ENCODE measurements around the gene SF3A1.

Gene SF3A1

DNA sequence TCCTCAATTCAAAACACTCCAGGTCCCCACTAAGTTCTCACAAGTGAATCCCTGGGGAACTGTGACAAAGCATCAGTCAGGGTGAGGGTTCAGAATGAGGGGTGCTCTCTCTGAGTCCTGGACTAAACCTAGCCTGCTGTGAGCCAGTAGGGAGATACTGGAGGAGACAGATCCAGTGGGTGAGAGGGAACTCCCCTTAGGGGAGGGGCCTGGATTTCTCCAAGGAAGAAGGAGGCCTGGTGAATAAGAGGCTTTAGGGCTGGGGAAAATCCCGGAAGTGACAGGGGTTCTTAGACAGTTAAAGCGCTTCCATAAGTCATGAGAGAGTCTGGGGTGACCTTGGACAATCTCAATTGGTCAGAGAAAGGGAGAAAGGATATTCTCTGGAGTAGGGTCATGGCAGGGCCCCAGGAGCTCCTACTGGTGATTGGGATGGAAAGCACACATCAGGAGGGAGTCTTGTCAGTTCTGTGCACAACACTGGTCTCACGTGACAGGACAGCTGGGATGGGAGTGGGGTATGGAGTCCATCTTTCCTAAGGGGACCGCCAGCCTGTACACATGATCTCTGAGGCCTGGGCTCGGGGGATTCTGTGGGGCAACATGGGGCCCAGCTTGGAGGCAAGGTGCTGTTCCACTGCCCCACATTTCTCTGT, 31.5 kb downstream of the SF3A1 start:
- no peak for DNase-seq (ENCODE audit: low read depth)

DNA sequence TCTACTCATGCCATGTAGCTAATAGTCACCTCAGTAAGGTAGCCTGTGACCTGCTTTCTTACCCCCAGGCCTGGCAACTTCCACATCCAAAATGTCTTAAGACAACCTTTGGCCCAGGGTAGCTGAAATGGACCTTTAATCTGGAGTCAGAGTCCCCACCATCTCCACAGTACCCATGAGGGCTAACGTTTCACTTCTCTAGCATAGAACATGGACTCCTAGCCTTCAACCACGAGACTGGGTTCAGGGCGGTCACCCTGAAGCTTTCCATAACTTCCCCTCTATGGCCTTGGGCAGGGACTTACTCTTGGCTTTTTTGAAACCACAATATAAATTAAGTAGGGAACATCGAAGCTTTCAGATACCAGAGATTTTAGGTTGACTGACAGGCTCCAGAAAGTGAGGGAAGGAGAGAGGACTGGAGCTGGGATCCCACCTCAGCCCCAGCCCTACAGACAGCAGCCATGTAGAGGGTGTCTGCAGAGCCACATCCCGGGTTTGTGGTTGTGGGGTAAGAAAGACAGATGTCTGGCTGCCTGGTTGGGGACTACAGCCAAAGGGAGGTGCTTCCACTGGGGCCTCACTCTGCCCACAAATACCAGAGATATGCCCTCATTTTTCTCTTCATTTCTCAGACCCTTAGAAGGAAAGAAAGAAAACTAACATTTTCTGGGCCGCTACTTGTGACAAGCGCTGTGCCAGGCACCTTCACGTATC, 32.5 kb downstream of the SF3A1 start:
- no peak for DNase-seq (ENCODE audit: low read depth)

DNA sequence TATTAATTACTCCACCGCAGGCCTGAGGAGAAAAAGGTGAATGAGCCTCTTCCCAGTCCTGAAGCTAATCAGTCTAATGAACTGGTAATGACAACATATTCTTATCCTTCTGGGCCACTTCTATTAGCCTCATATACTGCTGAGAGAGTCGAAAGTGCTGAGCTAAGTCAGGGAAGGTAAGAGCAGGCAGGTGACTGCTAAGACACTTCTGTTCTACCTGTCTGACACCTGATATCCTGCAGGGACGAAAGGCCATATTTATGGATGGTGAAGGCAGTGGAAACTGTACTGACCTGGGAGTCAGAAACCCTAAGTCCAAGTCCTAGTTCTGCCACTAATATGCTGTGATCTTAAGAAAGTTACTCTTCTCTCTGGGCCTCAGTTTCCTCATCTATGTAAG, 33.4 kb downstream of the SF3A1 start:
- DNase-seq (ENCODE audit: low read depth), result no peak

DNA sequence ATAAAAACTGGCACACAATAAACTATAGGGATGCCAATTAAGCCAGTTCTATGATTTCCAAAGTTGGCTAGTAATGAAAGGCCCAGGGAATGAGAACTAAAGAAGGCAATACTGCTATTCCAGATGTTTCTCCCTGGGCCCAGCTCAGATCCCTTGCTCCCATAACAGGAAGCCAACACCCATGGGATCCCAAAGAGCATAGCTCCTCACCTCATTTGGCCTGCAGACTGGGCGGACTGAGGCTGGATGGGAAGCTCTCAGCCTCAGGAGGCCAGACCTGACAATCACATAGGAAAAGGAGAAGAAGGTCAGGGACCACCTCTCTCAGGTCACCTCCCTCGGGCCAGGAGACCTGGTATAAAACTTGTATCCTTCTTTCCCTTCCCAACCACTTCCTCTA, 35.2 kb downstream of the SF3A1 start:
- no peak for DNase-seq (ENCODE audit: low read depth)

DNA sequence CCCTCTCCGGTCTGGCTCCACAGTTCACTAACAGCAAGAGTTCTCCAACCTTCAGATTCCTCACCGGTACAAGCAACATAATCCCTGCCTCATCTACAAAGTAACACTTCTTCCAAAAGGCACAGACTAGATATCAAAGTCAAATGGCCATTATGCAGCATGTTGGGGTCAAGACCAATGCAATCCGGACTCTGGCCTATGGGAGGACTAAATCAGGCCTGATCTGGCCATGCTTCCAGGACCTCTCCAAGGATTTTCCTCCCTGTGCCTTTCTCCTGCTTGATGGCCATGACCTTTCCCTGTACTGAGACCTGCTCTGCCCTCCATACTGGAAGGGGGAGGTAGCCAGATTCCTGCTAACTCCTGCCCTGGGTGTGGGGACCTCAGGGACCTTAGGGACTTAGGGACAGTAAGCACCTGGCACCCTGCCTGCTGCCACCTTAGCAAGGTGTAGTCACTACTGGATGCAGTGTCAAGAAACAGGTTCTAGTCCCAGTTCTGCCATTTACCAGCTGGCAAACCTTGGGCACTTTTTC, 36.6 kb downstream of the SF3A1 start:
- no peak for DNase-seq (ENCODE audit: low read depth)

DNA sequence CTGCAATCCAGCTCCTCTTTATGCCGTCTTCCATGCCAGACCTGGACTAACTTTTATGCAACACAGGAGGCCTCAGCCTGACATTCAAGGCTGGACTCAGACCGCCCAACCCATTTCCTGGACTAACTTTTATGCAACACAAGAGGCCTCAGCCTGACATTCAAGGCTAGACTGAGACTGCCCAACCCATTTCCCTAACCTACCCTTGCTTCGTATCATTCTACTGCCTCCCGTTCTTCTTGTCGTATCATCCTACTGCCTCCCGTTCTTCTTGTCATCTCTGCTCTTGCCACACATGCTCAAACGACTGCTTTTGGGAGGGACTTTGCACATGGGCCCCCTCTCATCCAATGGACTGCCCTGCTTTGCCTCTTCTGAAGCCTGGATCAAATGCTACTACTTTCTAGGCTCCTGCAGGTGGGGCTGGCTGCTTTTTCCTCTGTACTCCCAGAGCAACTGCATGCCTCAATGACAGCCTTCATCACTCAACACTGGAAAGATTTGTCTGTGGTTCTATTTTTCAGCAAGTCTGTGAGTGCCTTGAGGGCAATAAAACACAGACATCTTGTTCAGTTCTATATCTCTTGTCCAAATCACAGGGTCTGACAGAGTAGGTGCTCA, 37.8 kb downstream of the SF3A1 start:
- DNase-seq (ENCODE audit: low read depth), result no peak

DNA sequence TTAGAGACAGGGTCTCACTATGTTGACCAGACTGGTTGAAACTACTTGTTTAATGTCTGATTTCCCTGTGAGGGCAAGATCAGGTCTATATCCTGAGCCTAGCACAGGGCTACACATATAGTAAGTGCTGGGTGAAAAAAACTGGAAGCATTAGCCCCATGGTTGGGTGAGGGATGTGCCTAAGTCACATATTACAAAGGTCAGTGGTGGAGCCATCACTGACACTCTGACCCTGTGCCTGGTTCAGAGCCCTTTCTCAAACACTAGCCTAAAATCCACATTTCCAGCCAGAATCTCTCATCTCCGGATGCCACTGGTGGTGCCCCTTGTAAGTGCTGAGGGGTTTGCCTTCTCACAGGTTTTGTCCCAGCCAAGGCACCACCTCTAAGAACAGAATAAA, 38.9 kb downstream of the SF3A1 start:
- DNase-seq (ENCODE audit: low read depth), result no peak

DNA sequence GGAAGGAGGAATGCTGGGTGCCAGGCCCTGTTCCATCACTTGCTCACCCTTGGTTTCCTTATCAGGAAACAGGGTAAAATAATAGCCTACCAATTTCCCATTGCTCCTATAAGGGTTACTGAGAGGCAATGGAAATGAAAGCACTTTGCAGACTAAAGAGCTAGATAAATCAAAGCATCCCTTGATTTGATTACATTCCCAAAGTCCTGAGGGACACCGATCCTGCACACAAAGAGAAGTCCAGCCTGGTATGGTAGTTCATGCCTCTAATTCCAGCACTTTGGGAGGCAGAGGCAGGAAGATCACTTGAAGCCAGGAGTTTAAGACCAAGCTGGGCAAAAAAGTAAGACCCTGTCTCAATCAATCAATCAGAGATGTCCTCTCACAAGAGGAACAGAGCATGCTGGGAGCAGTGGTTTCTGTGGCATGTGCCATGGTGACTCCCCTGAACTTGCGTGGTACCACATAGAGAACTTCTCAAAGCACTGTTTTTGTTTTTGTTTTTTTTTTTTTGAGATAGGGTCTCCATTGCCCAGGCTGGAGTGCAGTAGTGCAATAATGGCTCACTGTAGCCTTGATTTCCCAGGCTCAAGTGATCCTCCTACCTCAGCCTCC, 40.6 kb downstream of the SF3A1 start:
- DNase-seq (ENCODE audit: low read depth), result no peak

DNA sequence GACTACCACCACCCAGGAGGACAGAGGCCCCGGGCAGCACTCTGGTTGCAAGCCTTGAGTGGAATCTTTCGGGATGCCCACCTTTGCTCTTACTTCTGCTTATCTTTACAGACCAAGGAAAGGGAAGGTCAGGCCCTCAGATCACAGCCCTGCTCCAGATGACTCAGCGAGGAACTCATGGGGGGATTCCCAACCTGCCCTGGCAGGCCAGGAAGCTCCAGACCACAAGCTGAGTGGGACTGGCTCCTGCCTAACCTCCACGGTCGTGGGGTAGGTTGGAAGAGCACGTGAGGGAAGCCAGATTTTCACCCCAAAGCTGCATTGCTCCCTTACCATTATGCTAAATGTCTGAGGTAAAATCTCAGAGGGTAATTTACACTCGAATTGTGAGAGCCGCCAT, 41.8 kb downstream of the SF3A1 start:
- no peak for DNase-seq (ENCODE audit: low read depth)

DNA sequence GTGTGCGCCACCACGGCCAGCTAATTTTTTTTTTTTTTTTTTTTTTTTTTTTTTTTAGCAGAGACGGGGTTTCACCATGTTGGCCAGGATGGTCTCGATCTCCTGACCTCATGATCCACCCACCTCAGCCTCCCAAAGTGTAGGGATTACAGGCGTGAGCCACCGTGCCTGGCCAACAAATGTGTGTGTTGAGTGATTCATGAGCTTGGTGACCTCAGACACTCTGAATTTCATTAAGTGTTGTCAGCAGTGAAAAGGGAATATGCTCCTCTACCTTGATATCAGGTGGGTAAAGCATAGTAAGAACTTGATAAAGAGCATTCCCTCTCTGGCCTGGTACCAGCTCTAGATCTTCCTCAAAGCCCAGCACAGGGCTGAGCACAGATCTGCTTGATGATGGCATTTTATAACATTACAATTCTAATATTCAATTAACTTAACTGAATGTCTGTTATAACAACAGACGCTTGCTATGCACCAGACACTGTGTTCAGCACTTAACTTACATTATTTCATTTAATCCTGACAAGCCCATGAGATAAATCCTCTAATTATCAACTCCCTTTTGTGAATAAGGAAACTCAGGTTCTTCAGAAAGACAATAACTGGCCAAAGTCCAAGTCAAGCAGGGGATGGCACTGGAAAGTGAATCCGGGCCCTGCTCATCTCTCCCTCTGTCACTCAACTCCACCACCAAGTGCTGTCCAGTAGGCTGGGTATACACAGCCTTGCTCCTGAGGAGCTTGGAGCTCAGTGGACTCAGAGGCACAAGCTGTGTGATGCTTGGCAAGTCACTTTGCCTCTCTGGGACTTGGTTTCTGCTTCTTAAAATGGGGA, 42.9 kb downstream of the SF3A1 start:
- DNase-seq (ENCODE audit: low read depth), result no peak

DNA sequence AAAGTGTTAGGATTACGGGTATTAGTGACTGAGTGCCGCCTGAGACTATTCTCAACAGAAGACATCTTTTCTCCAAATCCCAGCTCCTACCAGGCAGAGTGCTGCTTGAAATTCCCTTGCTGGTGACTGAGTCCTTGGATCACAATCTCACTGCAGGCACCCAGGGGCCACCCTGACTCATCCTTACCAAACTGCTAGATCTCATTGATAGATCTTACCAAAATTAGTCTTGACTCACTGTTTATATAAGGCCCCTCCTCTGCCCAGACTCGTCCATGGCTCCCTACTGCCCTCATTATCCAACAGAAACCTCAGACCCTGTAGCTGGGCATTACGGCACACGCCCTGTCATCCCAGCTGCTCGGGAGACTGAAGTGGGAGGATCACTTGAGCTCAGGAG, 44.6 kb downstream of the SF3A1 start:
- DNase-seq (ENCODE audit: low read depth), result no peak

DNA sequence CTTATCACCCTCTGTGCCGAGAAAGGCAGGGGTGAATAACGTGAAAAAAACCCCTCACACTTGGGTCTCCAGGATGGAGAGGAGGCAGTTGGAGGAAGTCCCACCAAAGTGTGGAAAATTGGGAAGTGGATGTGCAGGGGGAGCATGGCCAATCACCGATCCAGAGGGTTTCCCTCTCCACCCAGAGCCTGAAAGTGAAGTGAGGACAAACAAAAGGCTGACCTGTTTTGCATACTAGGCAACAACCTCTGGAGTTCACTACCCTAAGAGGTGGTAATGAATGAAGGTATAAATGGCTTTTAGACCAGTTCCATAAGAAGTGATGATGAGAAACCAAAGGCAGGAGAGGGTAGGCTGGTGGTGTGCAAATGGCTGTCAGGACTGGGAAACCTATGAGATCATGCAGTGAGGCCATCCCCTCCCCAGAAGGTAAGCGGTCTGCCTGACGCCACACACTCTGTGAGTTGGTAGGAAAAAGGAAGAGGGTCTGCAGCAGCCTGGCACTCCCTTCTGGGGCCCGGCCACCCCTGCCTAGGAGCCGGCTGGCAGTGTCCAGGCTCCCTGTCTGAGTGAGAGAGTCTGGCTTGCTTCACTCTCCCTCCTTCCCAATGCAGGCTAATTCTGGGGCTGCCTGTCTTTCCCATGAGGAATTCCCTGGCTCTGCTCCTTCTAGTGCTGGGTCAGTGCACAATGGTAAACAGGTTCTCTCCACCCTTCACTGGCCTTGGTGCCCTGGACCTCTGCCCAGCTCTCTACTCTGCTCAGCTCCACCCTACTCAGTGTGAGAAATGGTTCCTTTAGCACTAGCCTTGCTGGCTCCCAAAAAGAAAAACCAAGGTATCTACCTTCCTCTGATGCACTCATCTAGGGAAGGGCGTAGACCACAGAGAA, 45.6 kb downstream of the SF3A1 start:
- no peak for DNase-seq (ENCODE audit: low read depth)

DNA sequence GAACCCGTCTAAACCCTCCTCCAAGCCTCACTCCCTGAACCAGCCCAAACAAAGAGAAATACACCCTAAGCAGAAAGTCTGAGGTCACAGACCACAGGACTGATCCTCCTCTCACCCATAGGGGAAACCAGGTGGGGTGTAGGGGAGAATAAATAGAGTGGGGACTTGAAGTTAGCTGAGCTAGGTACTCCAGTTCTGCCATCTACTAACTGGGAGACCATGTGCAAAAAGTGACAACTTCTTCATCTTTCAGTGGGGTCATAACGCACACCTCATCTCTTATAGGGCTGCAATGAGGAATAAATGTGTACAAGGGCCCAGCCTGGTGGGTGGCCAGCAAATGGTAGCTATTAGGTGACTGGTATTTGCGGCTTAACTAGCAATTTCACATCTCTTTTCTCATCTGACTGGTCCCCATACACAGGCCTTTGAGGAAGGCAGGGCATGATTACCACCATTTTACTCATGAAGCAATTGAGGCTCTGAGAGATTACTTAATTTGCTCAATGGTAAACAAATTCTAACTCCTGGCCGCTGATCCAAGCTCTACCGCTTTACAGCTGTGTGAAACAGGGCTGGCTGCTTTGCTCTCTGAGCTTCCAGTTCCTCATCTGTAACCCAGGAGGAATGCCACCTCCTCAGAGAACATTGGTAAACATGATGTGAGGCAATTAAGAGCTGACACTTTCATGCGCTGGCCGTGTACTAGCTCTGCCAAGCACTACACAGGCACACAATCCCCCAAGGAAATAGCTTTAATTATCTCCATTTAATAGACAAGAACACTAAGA, 46.5 kb downstream of the SF3A1 start:
- DNase-seq (ENCODE audit: low read depth), result no peak

DNA sequence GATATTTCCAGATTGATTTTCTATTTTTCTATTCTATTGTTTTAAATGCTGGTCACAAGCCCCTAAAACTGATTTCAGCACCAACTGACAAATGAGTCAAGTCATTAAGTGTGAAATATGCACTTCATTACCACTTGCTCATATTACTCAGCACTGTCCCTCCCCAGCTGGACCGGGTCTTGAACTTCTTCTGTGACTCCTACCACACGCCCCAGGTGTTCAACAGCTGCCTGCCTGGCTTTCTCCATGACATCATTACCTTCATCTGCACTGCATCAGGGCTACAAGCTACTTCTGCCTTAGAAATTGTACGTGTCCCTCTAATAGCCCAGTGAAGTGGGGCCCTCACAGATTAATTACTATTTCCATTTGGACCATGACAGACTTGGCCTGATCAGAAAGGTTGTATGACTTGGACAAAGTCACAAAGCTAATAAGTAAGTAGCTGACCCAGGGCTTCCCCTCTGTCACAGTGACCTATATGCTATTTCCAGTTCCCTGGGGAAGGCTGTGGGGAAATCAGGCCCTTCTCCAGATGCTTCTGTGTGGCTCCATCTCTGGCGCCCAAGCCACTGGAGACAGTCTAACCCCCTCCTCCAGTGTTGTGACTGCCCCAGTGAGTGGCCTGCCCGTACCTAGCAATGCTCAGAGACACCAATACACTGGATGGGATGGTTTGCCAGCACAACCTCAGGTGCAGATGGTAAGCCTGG, 48.0 kb downstream of the SF3A1 start:
- no peak for DNase-seq (ENCODE audit: low read depth)

DNA sequence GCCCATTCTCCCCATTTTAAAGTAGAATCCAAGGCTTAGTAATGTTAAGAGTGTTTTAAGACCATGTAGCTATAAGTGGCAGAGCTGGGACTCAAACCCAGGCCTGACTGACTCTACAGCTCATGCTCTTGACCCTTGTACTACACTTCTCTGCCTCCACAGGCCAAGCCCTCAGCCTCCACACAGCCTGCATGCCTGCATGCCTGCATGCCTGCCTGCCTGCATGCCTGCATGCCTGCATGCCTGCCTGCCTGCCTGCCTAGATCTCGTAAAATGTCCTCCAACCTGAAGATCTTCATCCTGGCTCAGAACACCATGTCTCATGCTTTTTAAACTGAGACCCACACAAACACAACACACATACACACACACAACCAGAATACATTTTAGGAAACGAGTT, 48.6 kb downstream of the SF3A1 start:
- no peak for DNase-seq (ENCODE audit: low read depth)

DNA sequence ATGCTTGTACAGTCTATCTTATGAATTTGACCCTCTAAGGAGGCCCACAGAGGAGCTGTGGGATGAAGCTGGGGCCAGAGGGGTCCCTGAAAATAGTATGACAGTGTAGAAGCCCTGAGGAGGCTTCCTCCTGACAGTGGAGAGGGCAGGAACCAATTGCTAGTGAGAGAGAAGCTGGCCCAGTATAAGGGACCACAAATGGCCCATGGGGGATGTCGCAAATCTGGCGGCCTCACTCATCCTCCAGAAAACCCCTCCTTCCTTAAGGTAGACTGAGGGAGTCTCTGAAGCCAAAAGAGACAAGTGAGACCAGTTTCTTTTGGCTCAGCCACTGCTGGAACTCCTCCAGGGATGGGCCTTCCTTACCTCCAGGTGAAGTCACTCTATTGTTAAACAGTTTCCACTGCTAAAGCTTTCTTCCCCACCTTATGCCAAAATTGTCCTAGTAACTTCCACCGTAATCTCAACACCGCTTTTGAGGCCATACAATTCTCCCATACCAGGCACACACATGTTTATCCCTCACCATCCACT, 49.6 kb downstream of the SF3A1 start:
- DNase-seq (ENCODE audit: low read depth), result no peak

DNA sequence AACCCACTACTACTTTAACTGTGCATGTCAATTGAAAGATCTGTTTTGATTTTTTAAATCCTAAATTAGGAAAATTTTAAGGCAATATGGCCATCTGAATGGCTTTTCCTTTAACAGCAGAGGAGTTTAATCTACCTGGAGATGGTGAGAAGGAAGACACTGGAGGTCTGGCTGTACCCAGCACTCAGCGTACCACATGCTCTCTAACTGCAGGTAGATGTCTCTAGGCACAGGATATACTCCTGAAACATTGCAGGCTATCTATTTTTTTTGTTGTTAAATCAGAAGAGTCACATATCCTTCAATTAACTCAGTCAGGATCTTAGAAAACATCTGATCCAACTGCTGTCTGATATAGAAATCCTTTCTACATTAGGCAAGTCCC, 50.1 kb downstream of the SF3A1 start:
- DNase-seq (ENCODE audit: low read depth), result no peak

DNA sequence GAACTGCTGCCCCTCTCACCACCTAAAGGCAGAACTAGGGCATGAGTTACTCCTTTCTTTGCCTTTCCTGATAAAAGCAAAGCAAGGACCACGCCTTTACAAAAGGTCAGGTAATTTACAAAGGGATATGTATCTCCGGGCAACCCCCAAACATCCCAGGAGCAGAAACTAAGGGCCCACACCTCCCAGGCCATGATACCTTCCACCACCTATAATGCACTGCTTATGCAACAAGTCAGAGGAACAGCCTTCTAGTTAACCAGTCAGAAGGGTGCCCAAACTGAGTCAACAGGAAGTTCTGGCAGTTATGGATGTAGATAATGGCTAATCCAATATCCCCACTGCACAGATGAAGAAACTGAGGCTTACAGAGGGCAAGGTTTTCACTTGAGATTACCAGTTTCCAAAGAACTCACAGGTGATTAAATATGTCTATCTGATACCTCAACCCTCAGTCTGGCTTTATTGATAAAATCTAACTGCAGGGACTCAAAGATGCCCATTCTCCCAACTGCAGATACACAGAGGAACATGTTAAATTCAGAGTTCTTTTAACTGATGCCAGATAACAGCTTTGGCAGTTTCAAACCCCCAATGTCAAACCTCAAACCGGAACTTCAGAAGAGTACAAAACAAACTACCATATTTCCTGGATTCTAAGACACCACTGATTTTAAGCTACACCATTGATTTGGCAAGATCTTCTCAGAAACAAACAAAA, 50.6 kb downstream of the SF3A1 start:
- no peak for DNase-seq (ENCODE audit: low read depth)

DNA sequence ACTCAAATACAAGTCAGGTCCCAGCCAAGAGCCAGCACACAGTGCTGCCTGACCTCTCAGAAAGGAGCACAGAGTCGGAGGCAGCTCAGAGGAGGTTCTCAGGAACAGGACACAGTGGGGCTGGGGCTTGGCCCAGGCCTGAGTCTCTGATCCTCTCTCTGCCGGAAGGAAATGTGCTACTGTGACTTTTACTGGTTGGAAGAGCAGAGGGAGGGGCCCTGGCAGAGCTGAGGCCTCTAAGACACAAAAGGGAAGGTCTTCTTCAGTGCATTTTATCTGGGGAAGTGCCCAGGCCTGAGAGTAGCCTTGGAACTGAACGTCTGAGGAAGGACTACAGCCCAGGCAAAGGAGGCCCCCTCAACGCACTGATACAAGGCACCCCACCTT, 51.2 kb downstream of the SF3A1 start:
- no peak for DNase-seq (ENCODE audit: low read depth)
